Limb (tissue), 2 donors: ENCODE measurements around the gene ARID1B.

ENCODE experiments used
- DNase-seq, 2 donors: peaks; one replicate each; pipeline ENCODE4 v3.0.0-alpha.2; 2016; ENCODE audit errors: extremely low spot score in 2 of 2

Gene ARID1B

GRCh38 chr6:157094038-157094437 is 316.9 kb downstream of the ARID1B start:
- DNase-seq: no peak

GRCh38 chr6:157095084-157095483 is 317.9 kb downstream of the ARID1B start:
- no peak for DNase-seq

- no peak for DNase-seq
Observed at GRCh38 chr6:157095569-157095968, 318.4 kb downstream of the ARID1B start.

- no peak for DNase-seq
Observed at GRCh38 chr6:157096105-157096504, 318.9 kb downstream of the ARID1B start.

GRCh38 chr6:157096522-157096921 is 319.3 kb downstream of the ARID1B start:
- no peak for DNase-seq

GRCh38 chr6:157097255-157097955 is 320.2 kb downstream of the ARID1B start:
- no peak for DNase-seq

- DNase-seq: no peak
Observed at GRCh38 chr6:157098999-157099398, 321.8 kb downstream of the ARID1B start.

GRCh38 chr6:157099912-157100593 is 322.9 kb downstream of the ARID1B start:
- DNase-seq: no peak

GRCh38 chr6:157101166-157101565 is 324.0 kb downstream of the ARID1B start:
- DNase-seq: no peak

GRCh38 chr6:157104803-157105202 is 327.6 kb downstream of the ARID1B start:
- no peak for DNase-seq

GRCh38 chr6:157106487-157106886 is 329.3 kb downstream of the ARID1B start:
- no peak for DNase-seq

GRCh38 chr6:157107571-157107914 is 330.4 kb downstream of the ARID1B start:
- DNase-seq: no peak

- no peak for DNase-seq
Observed at GRCh38 chr6:157107915-157108651, 330.9 kb downstream of the ARID1B start.

- DNase-seq: no peak
Observed at GRCh38 chr6:157108923-157109322, 331.7 kb downstream of the ARID1B start.

- DNase-seq: no peak
Observed at GRCh38 chr6:157110607-157111006, 333.4 kb downstream of the ARID1B start.

GRCh38 chr6:157113389-157113788 is 336.2 kb downstream of the ARID1B start:
- DNase-seq: no peak

GRCh38 chr6:157116426-157116825 is 339.2 kb downstream of the ARID1B start:
- DNase-seq: no peak

GRCh38 chr6:157117431-157118095 is 340.4 kb downstream of the ARID1B start:
- no peak for DNase-seq

GRCh38 chr6:157119502-157120027 is 342.4 kb downstream of the ARID1B start:
- DNase-seq: no peak

GRCh38 chr6:157120534-157121232 is 343.5 kb downstream of the ARID1B start:
- no peak for DNase-seq

GRCh38 chr6:157121897-157122296 is 344.7 kb downstream of the ARID1B start:
- DNase-seq: no peak
